Fibroblast of lung (primary cell): Measurements from ENCODE around the gene F10.

ENCODE experiments used
- CTCF ChIP-seq, 2 donors: IDR thresholded peaks in 1 of 2; conservative IDR thresholded peaks in 1 of 2; 1 replicate in 1 of 2; 2 replicates in 1 of 2; pipeline ENCODE4 v1.5.1; 2011 to 2012; ENCODE audit warnings: low read length in 2 of 2, control low read depth in 1 of 2, inconsistent platforms in 1 of 2, low read depth in 1 of 2, mild to moderate bottlenecking in 1 of 2
- EZH2 ChIP-seq: IDR thresholded peaks from 2 replicates; pipeline ENCODE4 v1.5.1; 2012; ENCODE audit warnings: low read length, control low read depth, mild to moderate bottlenecking; ENCODE audit errors: missing control alignments

GRCh38 chr13:113151745-113152690 lies 29.4 kb downstream of the F10 start:
- TF ChIP-seq CTCF (conservative IDR thresholded peaks at IDR 0.05 in 1 of 2, IDR thresholded peaks at IDR 0.05 in 1 of 2; ENCODE audit: low read depth in 1 of 2, low read length in 2 of 2) = no peak
- no peak for TF ChIP-seq EZH2
